ENCODE measurements around the gene PKP1. TPM values are rescaled to one million over a fixed set of nuclear protein-coding genes. Genes with fewer than 3 reads are reported as not detected.

Gene PKP1
- total RNA-seq, 6 experiments from 2014 or later: not detected

- DNase-seq: peak in 1 of 3 donors; percentile 58
- Histone ChIP-seq H3K9me3 (no peaks in the 10 kb centered on the region), H3K36me3 (no peaks in the 10 kb centered on the region), H3K4me3 (no peak overlapping the region), H3K27ac (no peak overlapping the region), H3K4me1 (peaks cover 0 to 3% (median 0%) of the 10 kb centered on the region in 4 donors), H3K27me3 (no peaks in the 10 kb centered on the region)
- peak; percentile 11 to 72 (median 46) for ATAC-seq
- intact Hi-C loops (cut with DNase I): no loop called here
- TF ChIP-seq POLR2A (IDR thresholded peaks at IDR 0.05): no peak
- TF ChIP-seq CTCF (IDR thresholded peaks at IDR 0.05): no peak
- WGBS (ENCODE audit: insufficient coverage, low coverage, low lambda C conversion rate, missing lambda C conversion rate): 15% methylated on average over 4 of the region's 28 CpGs
Observed at GRCh38 chr1:201259476-201260235, 23.6 kb upstream of the PKP1 start.

DNA sequence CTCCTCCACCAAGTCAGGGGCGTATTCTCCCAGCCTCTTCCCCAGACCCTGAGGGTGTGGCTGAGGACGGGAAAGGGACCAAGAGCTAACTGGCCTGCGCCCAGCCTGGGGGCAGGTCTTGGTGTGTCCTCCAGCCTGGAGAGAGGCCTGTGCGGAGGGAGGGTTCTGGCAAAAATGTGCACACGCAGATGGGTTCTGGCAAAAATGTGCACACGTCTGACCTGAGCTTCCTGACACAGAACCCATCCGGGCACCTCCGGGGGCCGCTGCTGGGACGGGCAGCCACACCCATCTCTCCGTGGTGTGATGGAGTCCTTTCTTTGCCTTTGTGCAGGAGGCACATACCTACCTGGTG lies 23.1 kb upstream of the PKP1 start:
- H3K4me3 ChIP-seq: no peak overlapping the region
- no peaks in the 10 kb centered on the region for H3K27me3 ChIP-seq
- no peak overlapping the region for H3K27ac ChIP-seq
- TF ChIP-seq CTCF (IDR thresholded peaks at IDR 0.05) (no peak), POLR2A (IDR thresholded peaks at IDR 0.05) (no peak)
- WGBS (ENCODE audit: insufficient coverage, low coverage, low lambda C conversion rate, missing lambda C conversion rate): 16% methylated on average over 5 of the region's 11 CpGs
- no peak for DNase-seq
- peaks cover 0 to 3% (median 0%) of the 10 kb centered on the region in 4 donors for H3K4me1 ChIP-seq
- H3K36me3 ChIP-seq: no peaks in the 10 kb centered on the region
- H3K9me3 ChIP-seq: no peaks in the 10 kb centered on the region
- intact Hi-C loops (cut with DNase I): no loop called here
- ATAC-seq: peak in 1 of 4 donors; percentile 12

DNA sequence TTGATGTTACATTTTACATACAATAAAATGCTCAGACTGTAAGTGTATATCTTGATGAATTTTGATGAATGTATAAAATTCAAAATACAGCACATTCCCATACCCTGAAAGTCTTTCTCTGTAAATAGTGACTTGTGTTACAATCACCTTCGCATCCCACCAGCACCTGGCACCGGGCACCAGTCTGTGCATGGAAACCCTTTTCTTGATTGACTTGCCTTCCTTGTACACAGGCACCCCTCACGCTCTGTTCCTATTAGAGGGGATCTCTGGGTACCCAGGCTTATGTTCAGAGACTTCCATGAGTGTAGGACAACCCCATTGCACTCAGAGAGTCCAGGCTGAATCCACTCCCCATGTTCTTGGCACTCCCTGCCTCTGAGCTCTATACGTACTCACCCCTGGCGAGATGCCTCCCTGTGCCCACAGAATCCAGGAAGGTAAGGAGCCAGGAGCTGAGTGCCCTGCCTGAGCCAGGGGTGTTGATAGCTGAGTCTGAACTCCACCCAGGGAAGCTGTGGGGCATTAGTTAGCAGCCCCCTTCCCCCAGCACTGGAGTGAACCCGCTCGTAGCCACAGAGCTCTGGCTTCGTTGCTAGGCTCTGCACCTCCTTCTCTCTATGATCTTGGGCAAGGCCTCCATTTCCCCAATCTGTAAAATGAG lies 22.5 kb upstream of the PKP1 start:
- Histone ChIP-seq H3K36me3 (no peaks in the 10 kb centered on the region), H3K27ac (no peak overlapping the region), H3K4me1 (peaks cover 0 to 3% (median 0%) of the 10 kb centered on the region in 4 donors), H3K9me3 (no peaks in the 10 kb centered on the region), H3K27me3 (no peaks in the 10 kb centered on the region), H3K4me3 (no peak overlapping the region)
- DNase-seq (no peak), ATAC-seq (no peak)
- 87% methylated on average over 6 of the region's 8 CpGs for WGBS (ENCODE audit: insufficient coverage, low coverage, low lambda C conversion rate, missing lambda C conversion rate)
- TF ChIP-seq POLR2A (IDR thresholded peaks at IDR 0.05) (no peak), CTCF (IDR thresholded peaks at IDR 0.05) (no peak)
- intact Hi-C loops (cut with DNase I): no loop called here

DNA sequence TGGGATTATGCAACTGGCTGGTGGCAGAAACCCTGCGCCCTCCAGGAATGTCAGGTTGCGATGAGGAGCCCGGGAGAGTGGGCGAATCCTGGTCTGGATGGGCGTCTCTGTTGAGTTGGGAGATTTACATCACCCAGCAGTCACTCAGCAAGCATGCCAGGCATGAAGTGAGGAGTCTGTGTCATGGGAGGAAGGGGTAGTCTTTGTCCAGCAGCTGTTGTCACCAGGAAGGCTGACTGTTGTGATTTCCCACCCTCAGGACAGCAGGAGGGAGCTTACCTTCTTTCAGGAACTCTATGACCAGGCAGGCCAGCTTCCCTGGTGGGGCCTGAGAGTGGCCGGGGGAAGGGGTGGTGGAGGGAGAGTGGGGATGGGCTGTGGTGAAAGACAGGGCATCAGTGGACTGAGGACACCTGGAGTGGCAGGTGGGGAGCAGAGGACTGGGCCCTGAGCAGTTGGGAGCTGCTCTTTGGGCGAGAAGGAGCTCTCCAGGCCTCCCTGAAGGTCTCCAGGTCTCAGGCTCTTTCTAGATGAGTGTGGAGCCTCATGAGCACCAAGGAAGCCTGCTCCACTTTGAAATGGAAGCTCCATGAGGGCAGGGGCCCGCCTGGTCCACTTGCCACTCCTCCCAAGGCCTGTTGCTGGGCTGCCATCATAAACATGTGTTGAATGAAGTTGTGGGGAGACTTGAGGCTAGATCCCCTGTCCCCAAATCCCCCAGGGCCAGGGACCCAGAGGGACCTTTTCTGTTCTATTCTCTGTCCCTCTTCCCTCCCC lies 21.3 kb upstream of the PKP1 start:
- H3K27me3 ChIP-seq: no peaks in the 10 kb centered on the region
- ATAC-seq: no peak
- peaks cover 0 to 3% (median 0%) of the 10 kb centered on the region in 4 donors for H3K4me1 ChIP-seq
- intact Hi-C loops (cut with DNase I): no loop called here
- WGBS (ENCODE audit: insufficient coverage, low coverage, low lambda C conversion rate, missing lambda C conversion rate): 80% methylated on average over 1 of the region's 8 CpGs
- no peak for DNase-seq
- no peaks in the 10 kb centered on the region for H3K9me3 ChIP-seq
- TF ChIP-seq POLR2A (IDR thresholded peaks at IDR 0.05) (no peak), CTCF (IDR thresholded peaks at IDR 0.05) (no peak)
- H3K4me3 ChIP-seq: no peak overlapping the region
- H3K36me3 ChIP-seq: no peaks in the 10 kb centered on the region
- H3K27ac ChIP-seq: no peak overlapping the region
